ENCODE data around the gene MYO5A.
"Not testable (repeated sequence)": the region's sequence is repeated elsewhere in the genome, so short reads cannot be mapped to it uniquely, and the experiment has no call there.

The MYO5A gene

GRCh38 chr15:52540374-52541012, 11.8 kb upstream of the MYO5A start:
- no peak for DNase-seq (ENCODE audit: low spot score)

DNA sequence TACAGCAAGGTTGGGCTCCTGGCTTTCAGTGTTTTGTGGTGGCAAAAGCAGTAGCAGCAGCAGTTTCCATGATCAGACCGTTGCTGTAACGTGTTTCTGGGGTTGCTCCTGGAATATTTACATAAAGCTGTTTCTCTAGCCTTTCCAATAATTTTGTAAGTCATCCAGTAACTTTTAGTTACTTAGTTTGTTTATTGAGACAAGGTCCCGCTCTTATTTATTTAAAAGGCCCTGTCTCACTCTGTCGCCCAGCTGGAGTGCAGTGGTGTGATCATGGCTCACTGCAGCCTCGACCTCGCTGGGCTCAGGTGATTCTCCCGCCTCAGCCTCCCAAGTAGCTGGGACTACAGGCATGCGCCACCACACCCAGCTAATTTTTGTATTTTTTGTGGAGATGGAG, 8.8 kb upstream of the MYO5A start:
- DNase-seq (ENCODE audit: low spot score): no peak

DNA sequence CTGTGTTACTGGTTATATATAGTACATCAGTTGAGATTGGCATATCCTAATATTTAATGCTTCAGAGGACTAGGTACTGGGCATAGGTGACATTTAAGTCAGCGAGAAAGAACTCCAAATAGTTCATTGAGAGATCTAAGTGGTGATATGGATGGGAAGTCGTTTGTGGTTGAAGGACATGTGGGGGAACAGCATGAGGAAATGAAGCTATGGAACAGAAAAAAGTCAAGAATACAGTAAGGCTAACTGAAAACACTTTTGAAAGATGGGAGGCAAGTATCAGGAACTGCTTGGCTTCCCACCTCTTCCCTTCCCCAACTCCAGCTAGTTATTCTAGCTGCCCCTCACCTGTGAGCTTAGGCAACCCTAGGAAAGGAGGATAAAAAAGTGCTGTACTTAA, 3.7 kb upstream of the MYO5A start:
- no peak for DNase-seq (ENCODE audit: low spot score)

DNA sequence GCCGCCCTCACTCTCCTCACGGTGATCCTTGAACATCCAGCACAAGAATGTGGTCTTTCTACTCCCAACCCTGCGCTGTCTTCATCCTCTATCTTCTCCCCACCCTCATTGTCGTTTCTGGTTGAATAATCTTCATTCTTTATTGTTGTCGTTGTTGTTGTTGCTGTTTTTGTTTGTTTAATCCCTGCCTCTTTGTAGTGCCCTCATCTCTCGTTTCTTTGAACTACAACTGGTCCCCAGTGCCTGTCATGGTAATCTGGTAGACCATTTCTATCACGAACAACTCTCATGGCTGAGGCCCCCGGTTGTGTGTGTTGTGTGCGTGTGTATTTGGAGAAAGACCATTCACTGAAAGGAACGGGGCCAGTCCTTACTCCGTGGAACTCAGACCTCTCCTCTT, 1.3 kb upstream of the MYO5A start:
- DNase-seq (ENCODE audit: low spot score): no peak

- peak; percentile 33 for DNase-seq (ENCODE audit: low spot score)
These were observed 753 bp upstream of the MYO5A start for GRCh38 chr15:52529341-52529924.

GRCh38 chr15:52527911-52528563, 643 bp downstream of the MYO5A start:
- peak; percentile 47 for DNase-seq (ENCODE audit: low spot score)

GRCh38 chr15:52527196-52527910, 1.3 kb downstream of the MYO5A start:
- DNase-seq (ENCODE audit: low spot score): no peak

DNA sequence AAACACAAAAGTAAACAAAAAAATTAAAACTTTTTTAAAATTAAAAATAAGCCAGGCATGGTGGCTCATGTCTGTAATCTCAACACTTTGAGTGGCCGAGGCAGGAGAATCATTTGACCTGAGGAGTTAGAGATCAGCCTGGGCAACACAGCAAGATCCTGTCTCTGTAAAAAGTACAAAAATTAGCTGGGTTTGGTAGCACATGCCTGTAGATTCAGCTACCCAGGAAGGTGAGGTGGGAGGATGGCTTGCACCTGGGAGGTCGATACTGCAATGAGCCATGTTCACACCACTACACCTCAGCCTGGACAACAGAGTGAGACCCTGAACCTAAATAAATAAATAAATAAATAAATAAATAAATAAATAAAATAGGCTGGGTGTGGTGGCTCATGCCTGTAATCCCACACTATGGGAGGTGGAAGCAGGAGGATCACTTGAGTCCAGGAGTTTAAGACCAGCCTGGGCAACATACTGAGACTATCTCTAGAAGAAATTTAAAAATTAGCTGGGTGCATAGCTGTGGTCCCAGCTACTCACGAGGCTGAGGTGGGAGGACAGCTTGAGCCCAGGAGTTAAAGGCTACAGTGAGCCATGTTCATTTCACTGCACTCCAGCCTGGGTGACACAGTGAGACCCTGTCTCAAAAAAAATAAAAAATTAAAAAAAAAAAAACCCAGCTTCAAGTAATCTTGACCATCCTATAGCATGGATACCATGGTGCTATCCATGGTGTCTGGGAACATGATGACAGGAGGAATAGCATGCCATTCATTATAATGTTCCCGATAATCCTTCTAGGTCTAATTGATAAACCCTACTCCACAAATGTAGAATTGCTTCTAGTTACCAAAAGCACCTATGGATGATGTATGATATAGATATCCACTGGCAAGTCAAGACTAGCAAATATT, 4.2 kb downstream of the MYO5A start:
- DNase-seq (ENCODE audit: low spot score): no peak

GRCh38 chr15:52523647-52524046, 5.0 kb downstream of the MYO5A start:
- no peak for DNase-seq (ENCODE audit: low spot score)

DNA sequence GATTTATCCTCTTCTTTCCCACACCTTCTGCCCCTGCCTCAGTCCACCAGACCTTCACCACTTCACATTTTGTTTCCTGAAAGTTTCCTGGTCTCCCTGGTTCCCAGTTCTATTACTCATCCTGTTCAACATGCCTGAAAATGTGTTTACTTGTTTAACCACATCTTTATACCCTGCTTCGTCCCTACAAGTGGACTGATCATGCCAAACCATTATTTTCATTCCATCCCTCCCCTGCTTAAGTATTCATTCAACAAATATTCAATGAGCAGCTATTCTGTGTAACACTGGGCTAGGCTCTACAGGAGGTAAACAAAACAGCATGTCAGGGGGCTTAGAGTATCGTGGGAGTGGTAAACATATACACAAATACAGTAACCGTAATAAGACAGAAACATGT, 5.5 kb downstream of the MYO5A start:
- DNase-seq (ENCODE audit: low spot score): no peak

GRCh38 chr15:52521682-52522081, 7.0 kb downstream of the MYO5A start:
- DNase-seq (ENCODE audit: low spot score): no peak

DNA sequence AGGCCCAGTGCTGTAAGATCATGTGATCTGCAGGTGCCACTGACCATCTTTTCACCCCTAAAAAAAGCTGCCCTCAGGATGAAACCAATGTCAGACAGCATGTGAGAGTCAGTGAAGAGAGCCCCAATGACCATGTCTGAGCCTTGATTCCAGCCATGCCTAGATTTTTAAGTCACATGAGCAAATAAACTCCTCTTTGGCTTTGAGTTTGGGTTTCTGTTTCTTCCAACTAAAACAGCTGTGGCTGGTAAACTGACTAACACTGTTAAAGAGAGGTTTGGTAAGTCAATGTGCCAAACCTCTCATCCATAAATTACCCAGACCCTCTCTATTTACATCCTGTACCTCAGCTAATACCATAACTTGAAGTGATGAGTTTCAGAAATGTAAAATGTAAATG, 8.3 kb downstream of the MYO5A start:
- DNase-seq (ENCODE audit: low spot score): no peak

- no peak for DNase-seq (ENCODE audit: low spot score)
These were observed 10.0 kb downstream of the MYO5A start for GRCh38 chr15:52518487-52519371.

- DNase-seq (ENCODE audit: low spot score): no peak
These were observed 11.7 kb downstream of the MYO5A start for GRCh38 chr15:52517014-52517413.

GRCh38 chr15:52515343-52515742, 13.3 kb downstream of the MYO5A start:
- DNase-seq (ENCODE audit: low spot score): no peak

GRCh38 chr15:52514482-52514881, 14.2 kb downstream of the MYO5A start:
- DNase-seq (ENCODE audit: low spot score): no peak

DNA sequence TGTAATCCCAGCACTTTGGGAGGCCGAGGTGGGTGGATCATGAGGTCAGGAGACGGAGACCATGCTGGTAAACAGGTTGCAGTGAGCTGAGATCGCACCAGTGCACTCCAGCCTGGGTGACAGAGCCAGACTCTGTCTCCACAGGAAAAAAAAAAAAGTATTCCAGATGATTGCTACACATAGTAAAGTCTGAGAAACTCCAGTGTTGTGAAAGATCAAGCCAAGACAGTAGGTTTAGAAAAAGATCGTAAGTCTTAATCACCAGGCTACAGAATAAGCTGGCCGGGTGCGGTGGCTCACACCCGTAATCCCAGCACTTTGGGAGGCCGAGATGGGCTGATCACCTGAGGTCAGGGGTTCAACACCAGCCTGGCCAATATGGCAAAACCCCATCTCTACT, 15.8 kb downstream of the MYO5A start:
- DNase-seq (ENCODE audit: low spot score): not testable (repeated sequence)

- no peak for DNase-seq (ENCODE audit: low spot score)
These were observed 17.6 kb downstream of the MYO5A start for GRCh38 chr15:52511084-52511483.

DNA sequence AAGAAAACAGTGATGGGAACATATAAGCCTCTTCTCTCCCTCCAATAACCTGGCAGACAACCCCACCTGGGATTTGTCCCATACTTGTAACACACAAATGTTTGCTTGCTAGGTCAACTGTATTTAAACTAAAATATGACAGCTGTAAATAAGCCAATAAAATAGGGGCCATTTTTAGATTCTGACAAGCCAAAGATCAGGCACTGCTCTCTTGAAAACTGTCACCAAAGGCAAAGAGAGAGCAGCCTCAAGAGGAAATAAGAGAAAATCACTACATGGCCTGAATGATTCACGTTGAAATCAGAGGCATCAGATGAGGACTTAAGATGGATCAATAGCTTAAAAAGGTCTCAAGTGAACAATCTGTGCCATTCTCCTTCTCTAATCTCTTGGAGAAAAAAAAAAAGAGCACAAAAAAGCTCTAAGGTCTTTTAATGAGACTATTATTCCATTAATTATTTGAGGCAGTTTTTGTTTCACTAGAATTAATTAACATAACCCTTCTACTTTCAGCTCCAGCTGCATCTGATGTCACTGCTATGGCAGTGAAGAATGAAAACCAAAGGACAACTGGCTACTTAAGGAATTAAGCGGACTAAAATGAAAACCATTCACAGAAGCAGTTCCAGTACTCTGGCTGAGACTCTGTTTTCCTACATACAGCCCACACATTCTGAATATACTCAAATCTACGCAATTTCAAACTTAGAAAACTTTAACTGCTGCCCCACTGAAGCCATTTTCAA, 19.0 kb downstream of the MYO5A start:
- no peak for DNase-seq (ENCODE audit: low spot score)

- DNase-seq (ENCODE audit: low spot score): no peak
These were observed 22.1 kb downstream of the MYO5A start for GRCh38 chr15:52506549-52506948.

All from SW480 (cell line).